Lower leg skin (tissue), 4 donors: ENCODE results near the gene TMEM41A. TPM values are rescaled to one million over a fixed set of nuclear protein-coding genes. Genes with fewer than 3 reads are reported as not detected.

Source experiments
- DNase-seq, 2 donors: peaks; one replicate each; pipeline ENCODE4 v3.0.0-alpha.2; 2019; ENCODE audit warnings: low spot score in 2 of 2
- H3K4me3 ChIP-seq: fragments of 200-600 bp; sonication (generic); 2 replicates; pipeline ENCODE4 v1.5.1; 2017; ENCODE audit warnings: mild to moderate bottlenecking, low read depth; ENCODE audit not compliant: poor library complexity, severe bottlenecking
- POLR2A ChIP-seq, 2 donors: fragments of 450-650 bp; IDR thresholded peaks; one replicate each; pipeline ENCODE4 v1.6.1; 2016 to 2017; ENCODE audit warnings: antibody characterized with exemption in 2 of 2, mild to moderate bottlenecking in 1 of 2, moderate library complexity in 1 of 2
- WGBS, 2 donors: methylation state at CpG; one replicate each; pipeline ENCODE4 v1.1.5; 2018; 5-methylcytosine and 5-hydroxymethylcytosine counted together
- intact Hi-C: fragments of 100-400 bp; cut with DNase I; formaldehyde crosslinking; loops from one replicate; pipeline ENCODE4 v1.15.0; 2023; ENCODE audit warnings: low total_unique reads
- total RNA-seq, 4 donors: library from RNA; depleted of rRNA; stranded (reverse); fragments of >200 nt; gene quantifications; one replicate each; pipeline ENCODE4 v1.1.0, GENCODE V29; 2016
- TF ChIP-seq, protein P1 (sequence below), 3 donors: fragments of 450-650 bp; IDR thresholded peaks; one replicate each; pipeline ENCODE4 v1.5.1; 2016; ENCODE audit warnings: antibody characterized with exemption in 3 of 3, mild to moderate bottlenecking in 3 of 3, moderate library complexity in 2 of 3

Gene TMEM41A
- total RNA-seq, 4 donors from 2014 or later, result 22.2 to 33.6 (median 28.4) TPM

DNA sequence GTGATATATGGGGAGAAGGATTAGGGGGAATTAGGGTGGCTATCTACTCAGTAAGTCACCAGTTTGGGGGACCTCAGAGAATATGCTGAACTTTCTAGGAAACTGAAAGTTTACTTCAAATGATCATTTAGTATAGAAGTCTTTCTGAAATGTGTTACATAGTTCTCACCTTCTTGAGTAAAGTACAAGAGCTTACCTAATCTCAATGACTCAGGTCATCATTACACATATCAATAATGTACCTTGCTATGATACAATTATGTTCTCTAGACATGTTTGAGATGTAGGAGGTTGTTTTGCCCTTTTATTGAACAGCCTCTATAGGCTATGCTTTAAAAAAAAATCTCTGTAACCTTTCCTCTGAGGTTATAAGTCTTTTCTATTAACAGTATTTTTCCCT lies 50.7 kb downstream of the TMEM41A start:
- intact Hi-C loops, result no loop called here
- no peak overlapping the region for H3K4me3 ChIP-seq
- DNase-seq, result no peak
- TF ChIP-seq, protein P1, sequence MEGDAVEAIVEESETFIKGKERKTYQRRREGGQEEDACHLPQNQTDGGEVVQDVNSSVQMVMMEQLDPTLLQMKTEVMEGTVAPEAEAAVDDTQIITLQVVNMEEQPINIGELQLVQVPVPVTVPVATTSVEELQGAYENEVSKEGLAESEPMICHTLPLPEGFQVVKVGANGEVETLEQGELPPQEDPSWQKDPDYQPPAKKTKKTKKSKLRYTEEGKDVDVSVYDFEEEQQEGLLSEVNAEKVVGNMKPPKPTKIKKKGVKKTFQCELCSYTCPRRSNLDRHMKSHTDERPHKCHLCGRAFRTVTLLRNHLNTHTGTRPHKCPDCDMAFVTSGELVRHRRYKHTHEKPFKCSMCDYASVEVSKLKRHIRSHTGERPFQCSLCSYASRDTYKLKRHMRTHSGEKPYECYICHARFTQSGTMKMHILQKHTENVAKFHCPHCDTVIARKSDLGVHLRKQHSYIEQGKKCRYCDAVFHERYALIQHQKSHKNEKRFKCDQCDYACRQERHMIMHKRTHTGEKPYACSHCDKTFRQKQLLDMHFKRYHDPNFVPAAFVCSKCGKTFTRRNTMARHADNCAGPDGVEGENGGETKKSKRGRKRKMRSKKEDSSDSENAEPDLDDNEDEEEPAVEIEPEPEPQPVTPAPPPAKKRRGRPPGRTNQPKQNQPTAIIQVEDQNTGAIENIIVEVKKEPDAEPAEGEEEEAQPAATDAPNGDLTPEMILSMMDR (IDR thresholded peaks at IDR 0.05), result no peak
- no peak for TF ChIP-seq POLR2A (IDR thresholded peaks at IDR 0.05)

DNA sequence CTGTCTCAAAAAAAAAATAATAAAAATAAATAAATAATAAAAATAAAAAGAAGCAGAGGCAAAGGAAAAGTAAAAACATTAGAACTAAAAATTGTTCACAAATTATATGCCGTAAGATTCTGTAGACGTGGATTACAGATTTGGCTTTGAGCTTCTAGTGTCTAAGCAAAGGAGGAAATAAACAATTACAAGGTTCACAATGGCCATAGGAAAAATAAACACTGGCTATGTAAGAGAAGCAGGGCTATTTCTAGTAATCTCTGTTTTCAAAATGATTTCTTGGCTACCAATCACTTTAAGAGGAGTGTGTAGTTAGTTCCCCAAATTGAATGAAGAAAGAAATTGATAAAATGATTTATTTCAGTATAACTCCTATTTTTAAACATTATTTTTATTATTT lies 54.5 kb downstream of the TMEM41A start:
- H3K4me3 ChIP-seq, result no peak overlapping the region
- no peak for DNase-seq
- TF ChIP-seq, protein P1 (IDR thresholded peaks at IDR 0.05), result no peak
- no peak for TF ChIP-seq POLR2A (IDR thresholded peaks at IDR 0.05)
- 92% methylated on average over 2 of the region's 2 CpGs for WGBS, 2 donors
- intact Hi-C loops, result no loop called here

DNA sequence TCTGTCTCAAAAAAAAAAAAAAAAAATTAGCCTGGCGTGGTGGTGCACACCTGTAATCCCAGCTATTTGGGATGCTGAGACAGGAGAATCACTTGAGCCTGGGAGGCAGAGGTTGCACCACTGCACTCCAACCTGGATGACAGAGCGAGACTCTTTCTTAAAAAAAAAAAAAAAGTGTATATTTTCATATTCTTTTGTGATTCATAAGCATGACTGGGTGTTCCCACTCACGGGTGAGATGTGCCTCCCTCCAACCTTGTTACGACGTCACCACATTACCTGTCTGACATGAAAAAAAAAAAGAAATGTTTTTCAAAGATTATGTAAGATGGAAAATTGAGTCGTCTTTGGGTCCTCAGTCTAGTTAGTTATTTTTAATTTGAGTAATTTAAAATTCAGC lies 56.8 kb downstream of the TMEM41A start:
- DNase-seq, result no peak
- TF ChIP-seq, protein P1 (IDR thresholded peaks at IDR 0.05), result no peak
- no peak for TF ChIP-seq POLR2A (IDR thresholded peaks at IDR 0.05)
- whole genome bisulfite sequencing, 2 donors, result 91% methylated on average over 6 of the region's 6 CpGs
- intact Hi-C loops, result no loop called here
- H3K4me3 ChIP-seq, result no peak overlapping the region

DNA sequence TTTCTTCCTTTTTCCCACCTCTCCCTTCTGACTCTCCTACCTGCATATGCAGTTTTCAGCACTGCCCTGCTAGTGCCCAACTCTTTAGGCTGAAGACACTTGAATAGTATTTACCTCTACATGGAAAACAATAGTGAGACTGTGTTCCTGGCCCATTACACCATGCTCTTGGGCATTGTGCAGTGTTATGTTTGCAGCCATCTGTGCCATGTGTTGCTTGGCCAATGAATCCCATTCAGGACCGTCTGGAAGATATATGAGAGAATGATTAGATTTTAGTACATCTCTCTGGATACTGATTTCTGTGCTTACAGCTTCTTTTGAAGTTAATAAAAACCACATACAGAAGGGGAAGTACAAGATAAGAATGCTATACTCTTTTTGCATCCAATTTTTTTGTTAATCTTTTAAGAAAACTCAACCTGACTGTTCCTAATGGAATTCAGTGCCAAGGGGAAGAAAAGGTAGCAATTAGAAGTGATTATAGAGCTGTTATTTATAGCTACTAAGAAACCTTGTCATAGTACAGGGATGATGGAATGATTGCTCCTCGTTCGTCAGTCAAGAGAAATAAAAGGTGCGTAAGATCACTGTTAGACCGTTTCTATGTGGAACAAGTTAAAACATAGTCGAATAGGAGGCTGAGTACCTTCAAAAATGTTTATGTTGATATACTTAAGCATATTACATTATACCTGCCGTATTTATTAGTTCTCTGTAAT lies 58.9 kb downstream of the TMEM41A start:
- 58 to 59% methylated on average over 7 of the region's 7 CpGs for WGBS, 2 donors
- intact Hi-C loops, result no loop called here
- TF ChIP-seq POLR2A (IDR thresholded peaks at IDR 0.05), result no peak
- TF ChIP-seq, protein P1 (IDR thresholded peaks at IDR 0.05), result no peak
- no peak overlapping the region for H3K4me3 ChIP-seq
- DNase-seq, result no peak

Other genes with a start within 250 kb of the TMEM41A start
- 10 to 100 TPM in 2 of 4 donors, 1 to 10 TPM in 2; 4.4 to 21.2 (median 7.6) TPM for gene EHHADH, start 245.0 kb downstream of the TMEM41A start, total RNA-seq
- gene MAP3K13, start 135.9 kb downstream of the TMEM41A start, total RNA-seq, result 10 to 100 TPM; 14.3 to 19.2 (median 17.1) TPM
- 10 to 100 TPM in 3 of 4 donors, 1 to 10 TPM in 1; 8.2 to 22.8 (median 17.0) TPM for gene LIPH, start 53.6 kb upstream of the TMEM41A start, total RNA-seq
- gene SENP2, start 87.3 kb upstream of the TMEM41A start, total RNA-seq, result 10 to 100 TPM; 19.9 to 45.9 (median 30.9) TPM